Upper lobe of left lung (tissue), 6 donors: ENCODE data around the gene VPS18. TPM values are rescaled to one million over a fixed set of nuclear protein-coding genes. Genes with fewer than 3 reads are reported as not detected.
A peak's percentile ranks its signal among the peaks of the same experiment; 100 is the strongest.

Experiments used
- ATAC-seq, 2 donors: fragments of 200-7000 bp; cut with Tn5 transposase; one replicate each; pipeline ENCODE4 v1.9.1; 2022; ENCODE audit warnings: mild to moderate bottlenecking in 2 of 2, moderate library complexity in 2 of 2; ENCODE audit not compliant: low FRiP score in 2 of 2
- DNase-seq, 2 donors: peaks; one replicate each; pipeline ENCODE4 v3.0.0-alpha.2; 2019 to 2020
- H3K27ac ChIP-seq, 4 donors: fragments of 200-600 bp; sonication (generic); one replicate each; pipeline ENCODE4 v1.5.1; 2016 to 2019
- H3K27me3 ChIP-seq, 4 donors: fragments of 200-600 bp; sonication (generic); one replicate each; pipeline ENCODE4 v1.5.1; 2017 to 2019
- H3K36me3 ChIP-seq, 4 donors: fragments of 200-600 bp; sonication (generic); one replicate each; pipeline ENCODE4 v1.5.1; 2016 to 2019
- H3K4me1 ChIP-seq, 4 donors: fragments of 200-600 bp; sonication (generic); one replicate each; pipeline ENCODE4 v1.5.1; 2018 to 2019
- H3K4me3 ChIP-seq, 4 donors: fragments of 200-600 bp; sonication (generic); one replicate each; pipeline ENCODE4 v1.5.1; 2017 to 2019; ENCODE audit warnings: mild to moderate bottlenecking in 2 of 4, moderate library complexity in 1 of 4
- H3K9me3 ChIP-seq, 4 donors: fragments of 200-600 bp; sonication (generic); one replicate each; pipeline ENCODE4 v1.5.1; 2018 to 2019
- EP300 ChIP-seq, 4 donors: sonication (generic); formaldehyde crosslinking; IDR thresholded peaks; one replicate each; pipeline ENCODE4 v1.5.1; 2017; ENCODE audit warnings: antibody characterized with exemption in 4 of 4, control low read depth in 2 of 4
- POLR2A ChIP-seq, 4 donors: fragments of 450-650 bp; IDR thresholded peaks; one replicate each; pipeline ENCODE4 v1.5.1; 2016 to 2017; ENCODE audit warnings: antibody characterized with exemption in 4 of 4, mild to moderate bottlenecking in 2 of 4
- POLR2AphosphoS5 ChIP-seq, 2 donors: sonication (generic); formaldehyde crosslinking; IDR thresholded peaks; one replicate each; pipeline ENCODE4 v1.5.1; 2017; ENCODE audit warnings: antibody characterized with exemption in 2 of 2
- WGBS, 2 donors: methylation state at CpG; one replicate each; pipeline ENCODE4 v1.1.5; 2017 to 2018; 5-methylcytosine and 5-hydroxymethylcytosine counted together
- total RNA-seq, 6 donors: library from RNA; depleted of rRNA in 4 of 6; stranded (reverse); fragments of >200 nt in 4 of 6; gene quantifications; one replicate each; pipeline versions ENCODE4 v1.1.0 to v1.2.1, GENCODE V29; 2016 to 2021
- TF ChIP-seq, protein P1 (sequence below), 6 experiments: fragments of 450-650 bp in 4 of 6; fragments of 200-600 bp in 2 of 6; sonication (generic) in 2 of 6; IDR thresholded peaks; one replicate each; pipeline ENCODE4 v1.5.1; 2016 to 2019; ENCODE audit warnings: antibody characterized with exemption in 6 of 6
- donor health status: DM: no; HTN: no; CAD: no; lungs with moderate emphysema.
- donor health status: DM: no; HTN: yes; CAD: no; lungs with severe emphysema.

VPS18 gene
- total RNA-seq, 6 donors from 2014 or later, result 19.9 to 43.2 (median 29.2) TPM

DNA sequence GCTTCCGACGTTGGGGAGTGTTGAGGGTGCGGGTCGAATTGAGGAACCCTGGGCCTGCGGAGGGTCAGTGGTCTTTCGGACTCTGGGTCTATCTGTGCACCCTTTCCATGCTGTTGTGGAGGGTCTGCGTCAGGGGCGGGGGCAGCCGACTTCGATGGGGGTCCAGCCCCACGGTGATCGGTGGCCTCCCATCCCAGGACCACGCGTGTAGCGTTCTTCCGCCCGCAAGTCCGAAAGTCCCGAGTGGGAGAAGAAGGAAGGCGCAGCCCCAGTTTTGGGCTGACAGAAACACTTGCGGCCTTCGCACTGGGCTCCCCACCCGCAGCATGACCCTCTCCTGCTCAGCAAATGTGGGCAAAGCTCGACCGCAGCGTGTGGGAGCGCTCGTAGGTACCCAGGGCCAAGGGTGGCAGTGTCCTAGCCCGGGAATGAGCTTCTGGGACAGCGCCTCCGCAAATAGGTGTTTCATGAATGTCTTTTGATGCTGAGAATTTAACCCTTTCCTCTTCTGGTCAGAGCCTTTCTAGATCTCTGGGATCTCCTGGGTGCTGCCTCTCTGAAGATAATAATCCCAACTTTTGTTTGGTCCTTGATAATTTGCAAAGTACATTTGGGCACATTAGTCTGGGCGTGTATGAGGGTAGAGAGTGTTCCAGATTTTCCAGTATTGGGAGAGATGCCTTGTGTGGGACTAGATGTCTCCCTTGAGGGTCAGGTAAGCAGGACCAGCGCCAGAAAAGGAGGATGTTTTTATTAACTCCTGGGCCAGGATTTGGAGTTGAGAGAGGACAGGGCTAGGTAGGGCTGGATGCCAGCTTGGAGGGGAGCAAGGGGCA is 32.6 kb downstream of the VPS18 start:
- Histone ChIP-seq H3K36me3 (no peaks in the 10 kb centered on the region), H3K4me1 (peaks cover 58 to 75% (median 69%) of the 10 kb centered on the region in 4 donors), H3K4me3 (peak overlapping the region in 2 of 4 donors; percentile 2 to 25), H3K27ac (peak overlapping the region in 1 of 4 donors; percentile 53), H3K27me3 (peaks cover 0 to 55% (median 19%) of the 10 kb centered on the region in 4 donors), H3K9me3 (no peaks in the 10 kb centered on the region)
- DNase-seq (peak in 1 of 2 donors; percentile 67), ATAC-seq (no peak)
- TF ChIP-seq EP300 (IDR thresholded peaks at IDR 0.05) (no peak), POLR2AphosphoS5 (IDR thresholded peaks at IDR 0.05) (no peak), POLR2A (IDR thresholded peaks at IDR 0.05) (no peak)
- TF ChIP-seq, protein P1, sequence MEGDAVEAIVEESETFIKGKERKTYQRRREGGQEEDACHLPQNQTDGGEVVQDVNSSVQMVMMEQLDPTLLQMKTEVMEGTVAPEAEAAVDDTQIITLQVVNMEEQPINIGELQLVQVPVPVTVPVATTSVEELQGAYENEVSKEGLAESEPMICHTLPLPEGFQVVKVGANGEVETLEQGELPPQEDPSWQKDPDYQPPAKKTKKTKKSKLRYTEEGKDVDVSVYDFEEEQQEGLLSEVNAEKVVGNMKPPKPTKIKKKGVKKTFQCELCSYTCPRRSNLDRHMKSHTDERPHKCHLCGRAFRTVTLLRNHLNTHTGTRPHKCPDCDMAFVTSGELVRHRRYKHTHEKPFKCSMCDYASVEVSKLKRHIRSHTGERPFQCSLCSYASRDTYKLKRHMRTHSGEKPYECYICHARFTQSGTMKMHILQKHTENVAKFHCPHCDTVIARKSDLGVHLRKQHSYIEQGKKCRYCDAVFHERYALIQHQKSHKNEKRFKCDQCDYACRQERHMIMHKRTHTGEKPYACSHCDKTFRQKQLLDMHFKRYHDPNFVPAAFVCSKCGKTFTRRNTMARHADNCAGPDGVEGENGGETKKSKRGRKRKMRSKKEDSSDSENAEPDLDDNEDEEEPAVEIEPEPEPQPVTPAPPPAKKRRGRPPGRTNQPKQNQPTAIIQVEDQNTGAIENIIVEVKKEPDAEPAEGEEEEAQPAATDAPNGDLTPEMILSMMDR (IDR thresholded peaks at IDR 0.05), result no peak
- 27 to 61% methylated on average over 4 to 17 of the region's 33 CpGs for WGBS, 2 donors

DNA sequence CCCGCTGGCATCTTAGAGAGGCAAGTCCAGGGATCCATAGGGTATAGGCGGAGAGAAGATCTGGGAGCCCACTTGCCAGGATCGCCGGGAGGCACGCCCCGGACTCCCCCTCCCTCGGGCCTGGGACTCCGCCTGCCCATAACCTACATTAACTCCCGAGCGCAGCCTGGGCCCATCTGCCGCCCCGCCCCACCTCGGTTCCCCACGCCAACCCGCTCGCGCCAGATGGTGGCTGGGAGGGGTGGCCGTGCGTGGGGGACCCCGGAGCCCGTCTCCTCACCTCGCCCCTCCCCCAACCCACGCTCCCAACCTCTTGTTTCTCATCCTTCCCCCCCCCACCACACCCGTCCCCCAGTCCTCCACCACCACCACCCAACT is 33.2 kb downstream of the VPS18 start:
- peak in 1 of 2 donors; percentile 83 for DNase-seq
- 14 to 16% methylated on average over 19 to 20 of the region's 24 CpGs for WGBS, 2 donors
- no peak for ATAC-seq
- Histone ChIP-seq H3K27me3 (peaks cover 0 to 55% (median 19%) of the 10 kb centered on the region in 4 donors), H3K4me3 (peak overlapping the region in 3 of 4 donors; percentile 64 to 70 (median 67)), H3K27ac (peak overlapping the region in 2 of 4 donors; percentile 28 to 53), H3K9me3 (no peaks in the 10 kb centered on the region), H3K36me3 (no peaks in the 10 kb centered on the region), H3K4me1 (peaks cover 64 to 77% (median 71%) of the 10 kb centered on the region in 4 donors)
- TF ChIP-seq POLR2A (IDR thresholded peaks at IDR 0.05), result no peak
- no peak for TF ChIP-seq POLR2AphosphoS5 (IDR thresholded peaks at IDR 0.05)
- TF ChIP-seq EP300 (IDR thresholded peaks at IDR 0.05), result no peak

DNA sequence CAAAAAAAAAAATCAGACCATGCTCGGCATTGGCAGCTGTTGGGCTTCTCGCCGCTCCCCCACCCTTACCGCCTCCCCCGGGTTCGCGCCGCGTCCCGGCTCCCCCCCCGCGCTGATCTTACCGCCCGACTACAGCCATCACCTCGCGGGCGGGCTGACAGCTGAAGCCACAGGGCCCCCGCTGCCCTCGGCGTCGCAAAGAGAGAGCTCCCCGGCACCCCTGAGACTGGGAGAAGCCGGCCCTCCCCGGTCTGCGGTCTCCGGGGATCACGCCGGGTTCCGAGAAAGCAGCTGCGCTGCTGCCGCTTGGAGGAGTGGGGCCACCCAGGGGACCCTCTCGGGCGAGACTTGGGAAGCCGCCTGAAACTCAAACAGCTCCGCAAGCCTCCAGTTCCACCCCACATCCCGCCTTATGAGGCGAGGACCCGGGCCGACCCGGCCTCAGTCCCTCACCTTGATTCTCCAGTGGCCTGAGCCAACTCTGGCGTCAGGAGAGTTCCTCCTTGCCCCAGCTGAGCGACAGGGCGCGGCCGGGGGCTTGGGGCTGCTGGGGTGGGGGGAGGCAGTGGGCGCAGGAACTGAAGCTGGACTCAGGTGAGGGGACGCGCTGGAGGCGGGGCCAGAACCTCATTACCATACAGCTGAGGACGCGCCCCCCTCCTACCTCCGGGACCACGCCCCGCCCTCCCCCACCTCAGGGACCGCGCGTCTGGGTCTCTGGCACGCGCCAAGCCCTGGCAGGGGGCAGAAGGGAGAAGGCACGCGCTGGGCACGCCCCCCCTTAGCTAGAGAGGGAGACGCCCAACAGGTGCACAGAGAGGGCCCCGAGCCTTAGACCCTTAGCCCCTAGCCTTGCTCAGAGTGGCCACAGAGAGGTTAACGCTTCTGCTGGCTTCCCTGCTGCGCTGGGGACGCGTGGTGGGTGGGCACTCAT is 33.9 kb downstream of the VPS18 start:
- H3K36me3 ChIP-seq, result no peaks in the 10 kb centered on the region
- H3K27me3 ChIP-seq, result peaks cover 0 to 55% (median 19%) of the 10 kb centered on the region in 4 donors
- peaks cover 70 to 79% (median 74%) of the 10 kb centered on the region in 4 donors for H3K4me1 ChIP-seq
- TF ChIP-seq, protein P1 (IDR thresholded peaks at IDR 0.05), result no peak
- TF ChIP-seq POLR2A (IDR thresholded peaks at IDR 0.05) (no peak), POLR2AphosphoS5 (IDR thresholded peaks at IDR 0.05) (no peak), EP300 (IDR thresholded peaks at IDR 0.05) (no peak)
- DNase-seq (peak; percentile 53 to 85), ATAC-seq (no peak)
- H3K27ac ChIP-seq, result peak overlapping the region in 3 of 4 donors; percentile 27 to 53 (median 28)
- peak overlapping the region; percentile 64 to 80 (median 68) for H3K4me3 ChIP-seq
- H3K9me3 ChIP-seq, result no peaks in the 10 kb centered on the region
- WGBS, 2 donors, result 0 to 1% methylated on average over 4 to 37 of the region's 68 CpGs

DNA sequence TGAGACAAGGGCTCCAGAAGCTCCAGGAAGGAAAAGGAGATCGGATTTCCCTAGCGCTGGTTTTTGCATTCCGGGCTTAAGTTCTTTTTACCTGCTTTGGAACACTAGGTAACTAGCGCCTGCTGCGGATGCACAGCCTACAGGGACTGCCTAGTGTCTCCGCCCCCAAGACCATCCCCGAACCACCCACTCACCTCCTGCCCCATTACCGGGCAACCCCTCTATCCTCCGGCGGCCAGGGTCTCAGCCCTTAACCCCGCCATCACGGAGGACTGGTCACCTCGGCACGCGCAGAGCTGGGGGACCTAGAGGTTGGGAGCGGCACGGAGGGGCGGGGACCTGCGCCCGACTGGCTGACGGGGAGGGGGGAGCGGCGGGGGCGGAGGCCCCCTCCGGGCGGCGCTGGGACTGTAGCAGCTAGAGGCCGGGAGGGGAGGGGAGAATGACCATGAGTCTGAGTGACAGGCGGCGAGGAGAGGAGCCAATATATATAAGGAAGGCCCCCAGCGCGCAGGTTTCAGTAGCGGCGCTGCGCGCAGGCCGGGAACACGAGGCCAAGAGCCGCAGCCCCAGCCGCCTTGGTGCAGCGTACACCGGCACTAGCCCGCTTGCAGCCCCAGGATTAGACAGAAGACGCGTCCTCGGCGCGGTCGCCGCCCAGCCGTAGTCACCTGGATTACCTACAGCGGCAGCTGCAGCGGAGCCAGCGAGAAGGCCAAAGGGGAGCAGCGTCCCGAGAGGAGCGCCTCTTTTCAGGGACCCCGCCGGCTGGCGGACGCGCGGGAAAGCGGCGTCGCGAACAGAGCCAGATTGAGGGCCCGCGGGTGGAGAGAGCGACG is 34.8 kb downstream of the VPS18 start, which contains the start of gene DLL4:
Gene DLL4, plus strand, starts transcription at position 520 of the 839 bp plus-strand sequence. CDS start 329 bp downstream, outside the sequence.
- TF ChIP-seq POLR2AphosphoS5 (IDR thresholded peaks at IDR 0.05) (peak; percentile 92 to 95), POLR2A (IDR thresholded peaks at IDR 0.05) (peak; percentile 57 to 91 (median 82)), EP300 (IDR thresholded peaks at IDR 0.05) (no peak)
- TF ChIP-seq, protein P1 (IDR thresholded peaks at IDR 0.05), result peak in 2 of 6 experiments; percentile 20 to 41
- Histone ChIP-seq H3K27ac (peak within 1 kb of the TSS; percentile 63 to 86 (median 70)), H3K9me3 (no peaks in the 10 kb centered on the region), H3K36me3 (no peaks in the 10 kb centered on the region), H3K4me1 (peaks cover 74 to 85% (median 80%) of the 10 kb centered on the region in 4 donors), H3K27me3 (peaks cover 0 to 55% (median 19%) of the 10 kb centered on the region in 4 donors), H3K4me3 (peak within 1 kb of the TSS; percentile 64 to 80 (median 68))
- WGBS, 2 donors, result 2 to 3% methylated on average over 36 to 70 of the region's 71 CpGs
- ATAC-seq (peak; percentile 53 to 81), DNase-seq (peak; percentile 86 to 94)
